Prostate gland (tissue), 2 donors: ENCODE results near the gene CHST8.

Experiments
- CTCF ChIP-seq, 4 experiments: fragments of 200-600 bp in 2 of 4; fragments of 450-650 bp in 2 of 4; sonication (generic) in 2 of 4; IDR thresholded peaks; 1 replicate in 3 of 4; 2 replicates in 1 of 4; pipeline ENCODE4 v1.5.1; 2016 to 2019; ENCODE audit warnings: antibody characterized with exemption in 4 of 4, mild to moderate bottlenecking in 2 of 4, moderate library complexity in 2 of 4
- POLR2A ChIP-seq: fragments of 450-650 bp; IDR thresholded peaks from one replicate; pipeline ENCODE4 v1.6.1; 2016; ENCODE audit warnings: antibody characterized with exemption, mild to moderate bottlenecking
- POLR2AphosphoS5 ChIP-seq: sonication (generic); formaldehyde crosslinking; IDR thresholded peaks from one replicate; pipeline ENCODE4 v1.6.1; 2017; ENCODE audit warnings: antibody characterized with exemption

GRCh38 chr19:33811736-33812387, 190.1 kb downstream of the CHST8 start:
- TF ChIP-seq CTCF (IDR thresholded peaks at IDR 0.05) (no peak), POLR2A (no peak), POLR2AphosphoS5 (no peak)
